Measurements from ENCODE around the gene CEP104.

Gene CEP104

GRCh38 chr1:3771108-3772026, 85.6 kb downstream of the CEP104 start:
- Histone ChIP-seq H3K4me3 (replicated peaks; ENCODE audit: insufficient read depth, low read length) (no peak overlapping the region), H3K27ac (replicated peaks) (no peak overlapping the region), H3K27me3 (ENCODE audit: insufficient read depth, poor library complexity, severe bottlenecking) (peaks cover 6% of the 10 kb centered on the region)
- no peak for DNase-seq (ENCODE audit: low read depth in 1 of 2, low spot score in 1 of 2)
- no peak for TF ChIP-seq POLR2AphosphoS5 (IDR thresholded peaks at IDR 0.05; ENCODE audit: low read depth)

GRCh38 chr1:3770047-3770765, 86.8 kb downstream of the CEP104 start:
- no peak for TF ChIP-seq CTCF (IDR thresholded peaks at IDR 0.05; ENCODE audit: insufficient read depth, low read length)
- TF ChIP-seq SPI1 (IDR thresholded peaks at IDR 0.05; ENCODE audit: borderline replicate concordance, low read depth) = no peak
- TF ChIP-seq REST (IDR thresholded peaks at IDR 0.05; ENCODE audit: insufficient replicate concordance, low read depth) = no peak
- TF ChIP-seq POLR2AphosphoS5 (IDR thresholded peaks at IDR 0.05; ENCODE audit: low read depth) = no peak
- no peak for TF ChIP-seq GABPA (IDR thresholded peaks at IDR 0.05; ENCODE audit: low read depth)
- Histone ChIP-seq H3K27ac (replicated peaks) (no peak overlapping the region), H3K4me3 (replicated peaks; ENCODE audit: insufficient read depth, low read length) (no peak overlapping the region), H3K27me3 (ENCODE audit: insufficient read depth, poor library complexity, severe bottlenecking) (peaks cover 6% of the 10 kb centered on the region)
- no peak for DNase-seq (ENCODE audit: low read depth in 1 of 2, low spot score in 1 of 2)

- H3K27me3 ChIP-seq (ENCODE audit: insufficient read depth, poor library complexity, severe bottlenecking) = peaks cover 6% of the 10 kb centered on the region
- no peak overlapping the region for H3K27ac ChIP-seq (replicated peaks)
- H3K4me3 ChIP-seq (replicated peaks; ENCODE audit: insufficient read depth, low read length) = no peak overlapping the region
- TF ChIP-seq SPI1 (IDR thresholded peaks at IDR 0.05; ENCODE audit: borderline replicate concordance, low read depth) (no peak), CTCF (IDR thresholded peaks at IDR 0.05; ENCODE audit: insufficient read depth, low read length) (no peak), POLR2AphosphoS5 (IDR thresholded peaks at IDR 0.05; ENCODE audit: low read depth) (no peak), REST (IDR thresholded peaks at IDR 0.05; ENCODE audit: insufficient replicate concordance, low read depth) (no peak), GABPA (IDR thresholded peaks at IDR 0.05; ENCODE audit: low read depth) (no peak)
- DNase-seq (ENCODE audit: low read depth in 1 of 2, low spot score in 1 of 2) = no peak
Measured at GRCh38 chr1:3768811-3769390, 88.1 kb downstream of the CEP104 start.

Data from HL-60 (cell line).